NT2/D1 (cell line): ENCODE data around the gene CLIC1.

ENCODE experiments used
- SUZ12 ChIP-seq: IDR thresholded peaks from 2 replicates; pipeline ENCODE4 v1.6.1; 2011; ENCODE audit not compliant: insufficient read length, insufficient read depth; ENCODE audit errors: extremely low read depth
- YY1 ChIP-seq: IDR thresholded peaks from 2 replicates; pipeline ENCODE4 v1.6.1; 2011; ENCODE audit not compliant: insufficient read length, insufficient read depth
- ZNF274 ChIP-seq: IDR thresholded peaks from 2 replicates; pipeline ENCODE4 v1.6.1; 2011; ENCODE audit warnings: mild to moderate bottlenecking, low read depth, low read length

GRCh38 chr6:31727717-31728671 lies 8.3 kb downstream of the CLIC1 start:
- TF ChIP-seq SUZ12 (no peak), ZNF274 (no peak), YY1 (no peak)
